Measurements from ENCODE around the gene AEN. TPM values are rescaled to one million over a fixed set of nuclear protein-coding genes. Genes with fewer than 3 reads are reported as not detected.

AEN gene
- total RNA-seq, 1 experiment from 2014 or later: 36.2 TPM

DNA sequence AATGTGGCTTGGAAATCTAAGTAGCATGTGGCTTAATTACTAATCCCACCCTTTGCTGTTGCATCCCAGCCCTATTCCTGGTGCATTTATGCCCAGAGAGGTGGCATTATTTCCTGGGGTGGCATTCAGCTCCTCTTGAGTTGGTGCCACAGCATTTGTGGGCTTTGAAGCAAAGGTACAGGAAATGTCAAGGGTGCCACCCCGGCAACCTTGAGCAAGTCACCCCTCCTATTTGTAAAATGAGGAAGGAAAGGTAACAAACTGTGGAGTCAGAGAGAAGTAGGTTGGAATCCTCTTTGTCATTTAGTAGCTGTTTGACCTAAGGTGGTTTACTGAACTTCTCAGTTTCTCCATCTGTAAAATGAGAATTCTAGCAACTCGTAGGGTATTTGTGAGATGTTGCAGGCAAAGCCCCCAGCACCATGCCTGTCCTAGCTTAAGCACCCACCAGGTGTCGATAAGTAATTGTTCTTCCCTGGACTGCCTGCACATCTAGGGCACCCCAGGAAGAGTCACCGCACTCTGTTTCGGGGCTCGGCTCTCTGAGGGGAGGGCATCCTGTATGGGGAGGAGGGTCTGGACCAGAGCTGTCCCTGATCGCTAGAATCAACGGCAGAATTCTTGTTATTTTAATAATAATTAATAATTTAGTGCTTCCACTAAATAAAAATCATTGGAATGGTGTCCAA lies 34.8 kb downstream of the AEN start:
- RAD21 ChIA-PET (ENCODE audit: low non-redundant PET in 1 of 2, low total read pairs in 2 of 2, uncharacterized antibody in 2 of 2, unreplicated experiment in 2 of 2): interaction anchor here in 1 of 2 experiments (0.8 to 1.7 kb wide), 2 partner anchors 178 to 179 kb away, joined by 3 to 8 read pairs; no protein-coding TSS in a partner anchor
- CTCF ChIA-PET: interaction anchor here (0.6 to 7.1 kb wide), 4 partner anchors 176 to 912 kb away, joined by 3 to 82 read pairs (median 4); no protein-coding TSS in a partner anchor
- POLR2A ChIA-PET: interaction anchor here (1.3 kb wide), 1 partner anchor 178 kb away, joined by 4 read pairs; no protein-coding TSS in a partner anchor
- Histone ChIP-seq H3K27me3 (ENCODE audit: insufficient read depth, low read length) (no peaks in the 10 kb centered on the region), H3K4me2 (ENCODE audit: low read length) (no peak overlapping the region), H3K9ac (ENCODE audit: low read length) (no peak overlapping the region), H4K20me1 (ENCODE audit: insufficient read depth) (no peaks in the 10 kb centered on the region), H3K9me2 (ENCODE audit: insufficient read depth) (no peaks in the 10 kb centered on the region), H3K9me3 (ENCODE audit: control insufficient read depth in 1 of 2, insufficient read depth in 1 of 2, low read depth in 1 of 2, low read length in 2 of 2) (no peaks in the 10 kb centered on the region), H3K79me2 (ENCODE audit: insufficient read depth, low read length) (no peaks in the 10 kb centered on the region), H3K36me3 (ENCODE audit: control insufficient read depth in 1 of 2, insufficient read depth in 2 of 2, low read length in 2 of 2) (no peaks in the 10 kb centered on the region), H2AFZ (ENCODE audit: low read depth, low read length, poor library complexity, severe bottlenecking) (no peak overlapping the region), H3K4me1 (ENCODE audit: control insufficient read depth in 1 of 2, insufficient read depth in 2 of 2, low read length in 2 of 2) (peaks cover 6 to 17% of the 10 kb centered on the region in 2 experiments; a peak in 3 of 4 replicates), H3K4me3 (replicated peaks in 1 of 2; ENCODE audit: low read depth in 1 of 2, low read length in 2 of 2) (no peak overlapping the region), H3K27ac (ENCODE audit: low read depth, low read length) (no peak overlapping the region)
- no peak for TF ChIP-seq TCF7L2 (IDR thresholded peaks at IDR 0.05; ENCODE audit: borderline replicate concordance, extremely low read depth, insufficient read depth, insufficient read length)
- TF ChIP-seq SIN3A (IDR thresholded peaks at IDR 0.05; ENCODE audit: low read depth): no peak
- TF ChIP-seq, protein P1, sequence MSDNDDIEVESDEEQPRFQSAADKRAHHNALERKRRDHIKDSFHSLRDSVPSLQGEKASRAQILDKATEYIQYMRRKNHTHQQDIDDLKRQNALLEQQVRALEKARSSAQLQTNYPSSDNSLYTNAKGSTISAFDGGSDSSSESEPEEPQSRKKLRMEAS (IDR thresholded peaks at IDR 0.05): no peak
- no peak for TF ChIP-seq ELF1 (IDR thresholded peaks at IDR 0.05; ENCODE audit: borderline replicate concordance, low read depth)
- ATAC-seq (no peak), DNase-seq (ENCODE audit: low read depth, low spot score) (no peak)
- no TSS peak for BruUV-seq (replicated peaks)
- intact Hi-C loops (cut with micrococcal nuclease): loop anchor here (5.0 kb wide), 1 partner anchor 241 kb away; the partner anchor contains the start of gene HAPLN3

DNA sequence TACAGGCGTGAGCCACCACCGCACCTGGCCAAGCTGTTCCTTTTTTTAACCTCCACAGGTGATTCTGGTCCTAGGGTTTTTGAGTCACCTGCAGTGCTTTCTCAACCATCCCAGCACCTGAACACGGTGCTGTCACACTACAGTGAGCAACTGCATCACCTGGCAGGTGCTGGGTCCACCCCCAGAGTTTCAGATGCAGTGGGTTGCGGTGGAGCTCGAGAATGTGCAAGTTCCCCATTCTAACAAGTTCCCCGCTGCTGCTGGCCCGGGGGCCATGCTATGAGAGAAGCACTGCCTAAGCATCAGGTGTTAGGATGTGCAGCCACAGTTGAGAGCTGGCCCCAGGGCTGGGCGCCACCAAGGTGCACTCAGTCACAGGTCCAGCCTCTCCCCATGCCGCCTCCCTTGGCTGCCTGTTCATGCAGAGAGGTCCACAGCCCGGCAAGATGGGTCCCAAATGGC lies 35.7 kb downstream of the AEN start:
- Histone ChIP-seq H3K27me3 (ENCODE audit: insufficient read depth, low read length) (no peaks in the 10 kb centered on the region), H4K20me1 (ENCODE audit: insufficient read depth) (no peaks in the 10 kb centered on the region), H3K4me3 (replicated peaks in 1 of 2; ENCODE audit: low read depth in 1 of 2, low read length in 2 of 2) (no peak overlapping the region), H3K4me1 (ENCODE audit: control insufficient read depth in 1 of 2, insufficient read depth in 2 of 2, low read length in 2 of 2) (peaks cover 6 to 17% of the 10 kb centered on the region in 2 experiments; a peak in 3 of 4 replicates), H3K9ac (ENCODE audit: low read length) (no peak overlapping the region), H3K9me3 (ENCODE audit: control insufficient read depth in 1 of 2, insufficient read depth in 1 of 2, low read depth in 1 of 2, low read length in 2 of 2) (no peaks in the 10 kb centered on the region), H3K9me2 (ENCODE audit: insufficient read depth) (no peaks in the 10 kb centered on the region), H3K27ac (ENCODE audit: low read depth, low read length) (no peak overlapping the region), H3K79me2 (ENCODE audit: insufficient read depth, low read length) (no peaks in the 10 kb centered on the region), H3K36me3 (ENCODE audit: control insufficient read depth in 1 of 2, insufficient read depth in 2 of 2, low read length in 2 of 2) (no peaks in the 10 kb centered on the region), H2AFZ (ENCODE audit: low read depth, low read length, poor library complexity, severe bottlenecking) (no peak overlapping the region), H3K4me2 (ENCODE audit: low read length) (no peak overlapping the region)
- RAD21 ChIA-PET (ENCODE audit: low non-redundant PET in 1 of 2, low total read pairs in 2 of 2, uncharacterized antibody in 2 of 2, unreplicated experiment in 2 of 2): interaction anchor here (1.7 to 2.2 kb wide), 2 partner anchors 178 kb away, joined by 8 to 13 read pairs; no protein-coding TSS in a partner anchor
- TF ChIP-seq CBX3 (IDR thresholded peaks at IDR 0.05; ENCODE audit: low read depth) (no peak), TCF7L2 (IDR thresholded peaks at IDR 0.05; ENCODE audit: borderline replicate concordance, extremely low read depth, insufficient read depth, insufficient read length) (no peak), EZH2phosphoT487 (IDR thresholded peaks at IDR 0.05; ENCODE audit: borderline replicate concordance) (no peak), EZH2 (IDR thresholded peaks at IDR 0.05) (no peak)
- TF ChIP-seq, protein P2, sequence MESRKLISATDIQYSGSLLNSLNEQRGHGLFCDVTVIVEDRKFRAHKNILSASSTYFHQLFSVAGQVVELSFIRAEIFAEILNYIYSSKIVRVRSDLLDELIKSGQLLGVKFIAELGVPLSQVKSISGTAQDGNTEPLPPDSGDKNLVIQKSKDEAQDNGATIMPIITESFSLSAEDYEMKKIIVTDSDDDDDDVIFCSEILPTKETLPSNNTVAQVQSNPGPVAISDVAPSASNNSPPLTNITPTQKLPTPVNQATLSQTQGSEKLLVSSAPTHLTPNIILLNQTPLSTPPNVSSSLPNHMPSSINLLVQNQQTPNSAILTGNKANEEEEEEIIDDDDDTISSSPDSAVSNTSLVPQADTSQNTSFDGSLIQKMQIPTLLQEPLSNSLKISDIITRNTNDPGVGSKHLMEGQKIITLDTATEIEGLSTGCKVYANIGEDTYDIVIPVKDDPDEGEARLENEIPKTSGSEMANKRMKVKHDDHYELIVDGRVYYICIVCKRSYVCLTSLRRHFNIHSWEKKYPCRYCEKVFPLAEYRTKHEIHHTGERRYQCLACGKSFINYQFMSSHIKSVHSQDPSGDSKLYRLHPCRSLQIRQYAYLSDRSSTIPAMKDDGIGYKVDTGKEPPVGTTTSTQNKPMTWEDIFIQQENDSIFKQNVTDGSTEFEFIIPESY (IDR thresholded peaks at IDR 0.05; ENCODE audit: extremely low read depth, insufficient replicate concordance, low read length): no peak
- intact Hi-C loops (cut with micrococcal nuclease): loop anchor here (1.0 to 5.0 kb wide), 3 partner anchors 45 to 241 kb away; partner anchors contain the start of gene HAPLN3
- ATAC-seq (no peak), DNase-seq (ENCODE audit: low read depth, low spot score) (no peak)
- POLR2A ChIA-PET: interaction anchor here (1.3 kb wide), 1 partner anchor 178 kb away, joined by 4 read pairs; no protein-coding TSS in a partner anchor
- CTCF ChIA-PET: interaction anchor here (1.0 to 7.1 kb wide), 4 partner anchors 45 to 234 kb away, joined by 3 to 82 read pairs (median 4); no protein-coding TSS in a partner anchor
- no TSS peak for BruUV-seq (replicated peaks)
